HG03457 (cell line): Measurements from ENCODE around the gene CFI.

Source experiments
- ATAC-seq: cut with Tn5 transposase; IDR thresholded peaks from one replicate; pipeline ENCODE4 v1.9.1; 2021; ENCODE audit warnings: moderate number of reproducible peaks; ENCODE audit not compliant: unreplicated experiment

Gene CFI

GRCh38 chr4:109801895-109802319, at the start of gene CFI:
Gene CFI (minus strand): TSS chr4:109801999. CDS start chr4:109801971, 28 bp downstream.
- ATAC-seq = no peak

GRCh38 chr4:109850601-109851000, 48.8 kb upstream of the CFI start:
- ATAC-seq = no peak

GRCh38 chr4:109848501-109848900, 46.7 kb upstream of the CFI start:
- ATAC-seq = no peak

- no peak for ATAC-seq
These were observed 46.2 kb upstream of the CFI start, which contains the start of gene LRIT3 for GRCh38 chr4:109847896-109848442. Gene LRIT3 (plus strand): TSS chr4:109848107. CDS start chr4:109848202, 95 bp downstream.

GRCh38 chr4:109846395-109847098, 44.7 kb upstream of the CFI start:
- ATAC-seq = no peak

- no peak for ATAC-seq
These were observed 35.2 kb upstream of the CFI start for GRCh38 chr4:109836985-109837384.

- no peak for ATAC-seq
These were observed 32.0 kb upstream of the CFI start for GRCh38 chr4:109833756-109834155.

- ATAC-seq = no peak
These were observed 25.9 kb upstream of the CFI start, which contains the start of gene RRH for GRCh38 chr4:109827672-109828071. Gene RRH (plus strand): TSS chr4:109827972. CDS start chr4:109828028, 56 bp downstream.

- ATAC-seq = no peak
These were observed 24.9 kb upstream of the CFI start for GRCh38 chr4:109826719-109827118.

GRCh38 chr4:109821185-109821584, 19.4 kb upstream of the CFI start:
- ATAC-seq = no peak

- ATAC-seq = no peak
These were observed 18.8 kb upstream of the CFI start for GRCh38 chr4:109820563-109820962.

GRCh38 chr4:109818268-109818667, 16.5 kb upstream of the CFI start:
- ATAC-seq = no peak

GRCh38 chr4:109816894-109817293, 15.1 kb upstream of the CFI start:
- no peak for ATAC-seq

- no peak for ATAC-seq
These were observed 14.3 kb upstream of the CFI start for GRCh38 chr4:109816082-109816442.

- peak; percentile 99 for ATAC-seq
These were observed 13.6 kb upstream of the CFI start, which contains the start of gene GAR1 for GRCh38 chr4:109815151-109816081. Gene GAR1 (plus strand): TSS chr4:109815762. CDS start chr4:109816165, 403 bp downstream.

- ATAC-seq = no peak
These were observed 9.9 kb upstream of the CFI start for GRCh38 chr4:109811707-109812106.

- no peak for ATAC-seq
These were observed 9.0 kb upstream of the CFI start for GRCh38 chr4:109810552-109811387.

- no peak for ATAC-seq
These were observed 7.9 kb upstream of the CFI start for GRCh38 chr4:109809655-109810054.

GRCh38 chr4:109803924-109804571, 2.2 kb upstream of the CFI start:
- peak; percentile 55 for ATAC-seq
